HEK293 (cell line): ENCODE data around the gene CACNG7.

Experiments used
- SP2 ChIP-seq: fragments of 450-650 bp; formaldehyde crosslinking; IDR thresholded peaks from 2 replicates; pipeline ENCODE4 v1.5.1; 2016; ENCODE audit warnings: missing biosample characterization, missing genetic modification characterization
- ZBTB17 ChIP-seq: fragments of 450-650 bp; formaldehyde crosslinking; IDR thresholded peaks from 2 replicates; pipeline ENCODE4 v1.5.1; 2016; ENCODE audit warnings: missing biosample characterization, missing genetic modification characterization
- ZNF112 ChIP-seq: fragments of 450-650 bp; formaldehyde crosslinking; IDR thresholded peaks from 2 replicates; pipeline ENCODE4 v1.5.0; 2017; ENCODE audit warnings: missing biosample characterization, missing genetic modification characterization
- ZNF121 ChIP-seq: fragments of 450-650 bp; formaldehyde crosslinking; IDR thresholded peaks from 2 replicates; pipeline ENCODE4 v1.5.1; 2016; ENCODE audit warnings: missing biosample characterization, missing genetic modification characterization
- ZNF133 ChIP-seq: fragments of 450-650 bp; formaldehyde crosslinking; IDR thresholded peaks from 2 replicates; pipeline ENCODE4 v1.5.1; 2016; ENCODE audit warnings: missing biosample characterization, missing genetic modification characterization
- ZNF239 ChIP-seq: fragments of 450-650 bp; formaldehyde crosslinking; IDR thresholded peaks from 2 replicates; pipeline ENCODE4 v1.5.1; 2016; ENCODE audit warnings: missing biosample characterization, missing genetic modification characterization
- ZNF274 ChIP-seq, 2 experiments: fragments of 200-500 bp in 1 of 2; fragments of 450-650 bp in 1 of 2; sonication (Bioruptor generic) in 1 of 2; formaldehyde crosslinking in 1 of 2; IDR thresholded peaks; 2 replicates each; pipeline versions ENCODE4 v1.5.1 to v1.6.1; 2014 to 2016; ENCODE audit warnings: borderline replicate concordance in 1 of 2, inconsistent platforms in 1 of 2, low read length in 1 of 2, missing biosample characterization in 1 of 2, missing genetic modification characterization in 1 of 2
- ZNF341 ChIP-seq: fragments of 450-650 bp; formaldehyde crosslinking; IDR thresholded peaks from 2 replicates; pipeline ENCODE4; 2016; ENCODE audit warnings: low read depth, missing biosample characterization, missing genetic modification characterization
- ZNF501 ChIP-seq: fragments of 450-650 bp; formaldehyde crosslinking; IDR thresholded peaks from 2 replicates; pipeline ENCODE4 v1.5.1; 2016; ENCODE audit warnings: missing biosample characterization, missing genetic modification characterization
- ZNF510 ChIP-seq: fragments of 450-650 bp; formaldehyde crosslinking; IDR thresholded peaks from 2 replicates; pipeline ENCODE4 v1.5.1; 2018; ENCODE audit warnings: mild to moderate bottlenecking, missing genetic modification characterization, missing biosample characterization; ENCODE audit not compliant: insufficient replicate concordance
- ZNF548 ChIP-seq: fragments of 450-650 bp; formaldehyde crosslinking; IDR thresholded peaks from 2 replicates; pipeline ENCODE4 v1.5.1; 2016; ENCODE audit warnings: missing biosample characterization, missing genetic modification characterization
- ZNF707 ChIP-seq: fragments of 450-650 bp; formaldehyde crosslinking; IDR thresholded peaks from 2 replicates; pipeline ENCODE4 v1.5.1; 2016; ENCODE audit warnings: missing biosample characterization, missing genetic modification characterization
- TF ChIP-seq, protein P1 (sequence below): fragments of 450-650 bp; formaldehyde crosslinking; IDR thresholded peaks from 2 replicates; pipeline ENCODE4 v1.5.1; 2016; ENCODE audit warnings: missing biosample characterization, missing genetic modification characterization

DNA sequence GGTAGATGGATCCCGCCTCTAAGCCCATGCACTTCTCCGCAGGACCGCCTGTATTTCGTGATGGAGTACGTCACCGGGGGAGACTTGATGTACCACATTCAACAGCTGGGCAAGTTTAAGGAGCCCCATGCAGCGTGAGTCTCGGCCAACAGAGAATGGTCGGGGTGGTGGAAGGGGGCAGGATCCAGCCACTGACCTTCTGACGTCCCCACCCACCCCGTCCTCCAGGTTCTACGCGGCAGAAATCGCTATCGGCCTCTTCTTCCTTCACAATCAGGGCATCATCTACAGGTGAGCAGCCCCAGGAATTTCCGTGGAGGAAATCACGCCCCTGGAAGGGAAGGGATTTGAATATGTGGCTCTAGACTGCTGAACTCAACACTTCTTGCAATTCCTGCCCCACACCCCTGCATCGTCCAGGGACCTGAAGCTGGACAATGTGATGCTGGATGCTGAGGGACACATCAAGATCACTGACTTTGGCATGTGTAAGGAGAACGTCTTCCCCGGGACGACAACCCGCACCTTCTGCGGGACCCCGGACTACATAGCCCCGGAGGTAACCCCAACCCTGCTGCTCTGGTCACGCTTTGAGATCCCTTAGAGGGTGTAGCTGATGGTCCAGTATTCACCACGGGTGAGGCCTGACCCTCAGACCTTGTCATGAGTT is 8.8 kb upstream of the CACNG7 start:
- no peak for TF ChIP-seq ZNF274 (IDR thresholded peaks at IDR 0.05; ENCODE audit: low read length)
- no peak for TF ChIP-seq ZNF274 (tag by site-specific recombination; IDR thresholded peaks at IDR 0.05; ENCODE audit: borderline replicate concordance)
- TF ChIP-seq SP2 (tag by site-specific recombination): no peak
- no peak for TF ChIP-seq ZNF112 (tag by site-specific recombination)
- no peak for TF ChIP-seq ZNF239 (tag by site-specific recombination)
- no peak for TF ChIP-seq ZBTB17 (tag by site-specific recombination)
- TF ChIP-seq, protein P1, sequence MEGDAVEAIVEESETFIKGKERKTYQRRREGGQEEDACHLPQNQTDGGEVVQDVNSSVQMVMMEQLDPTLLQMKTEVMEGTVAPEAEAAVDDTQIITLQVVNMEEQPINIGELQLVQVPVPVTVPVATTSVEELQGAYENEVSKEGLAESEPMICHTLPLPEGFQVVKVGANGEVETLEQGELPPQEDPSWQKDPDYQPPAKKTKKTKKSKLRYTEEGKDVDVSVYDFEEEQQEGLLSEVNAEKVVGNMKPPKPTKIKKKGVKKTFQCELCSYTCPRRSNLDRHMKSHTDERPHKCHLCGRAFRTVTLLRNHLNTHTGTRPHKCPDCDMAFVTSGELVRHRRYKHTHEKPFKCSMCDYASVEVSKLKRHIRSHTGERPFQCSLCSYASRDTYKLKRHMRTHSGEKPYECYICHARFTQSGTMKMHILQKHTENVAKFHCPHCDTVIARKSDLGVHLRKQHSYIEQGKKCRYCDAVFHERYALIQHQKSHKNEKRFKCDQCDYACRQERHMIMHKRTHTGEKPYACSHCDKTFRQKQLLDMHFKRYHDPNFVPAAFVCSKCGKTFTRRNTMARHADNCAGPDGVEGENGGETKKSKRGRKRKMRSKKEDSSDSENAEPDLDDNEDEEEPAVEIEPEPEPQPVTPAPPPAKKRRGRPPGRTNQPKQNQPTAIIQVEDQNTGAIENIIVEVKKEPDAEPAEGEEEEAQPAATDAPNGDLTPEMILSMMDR (tag by site-specific recombination): no peak
- TF ChIP-seq ZNF133 (tag by site-specific recombination): no peak
- no peak for TF ChIP-seq ZNF501
- no peak for TF ChIP-seq ZNF510 (tag by site-specific recombination)
- TF ChIP-seq ZNF341 (tag by site-specific recombination): no peak
- no peak for TF ChIP-seq ZNF121 (tag by site-specific recombination)
- no peak for TF ChIP-seq ZNF707 (tag by site-specific recombination)
- no peak for TF ChIP-seq ZNF548 (tag by site-specific recombination)
